ENCODE data around the gene TMEM121B. TPM values are rescaled to one million over a fixed set of nuclear protein-coding genes. Genes with fewer than 3 reads are reported as not detected.

The TMEM121B gene
- 1 to 10 TPM in 1 of 2 donors, under 1 TPM in 1; 0.55 to 1.1 TPM for total RNA-seq

- Histone ChIP-seq H3K4me1 (peaks cover 0 to 26% of the 10 kb centered on the region in 2 donors), H3K9me3 (no peaks in the 10 kb centered on the region), H3K27ac (peak within 1 kb of the TSS; percentile 64 to 66), H3K27me3 (peaks cover 0 to 2% of the 10 kb centered on the region in 2 donors), H3K4me3 (peak within 1 kb of the TSS; percentile 60 to 67), H3K36me3 (no peaks in the 10 kb centered on the region)
- DNase-seq (ENCODE audit: low spot score): peak; percentile 67
- TF ChIP-seq CTCF (IDR thresholded peaks at IDR 0.05): no peak
Observed at GRCh38 chr22:17121233-17122195, at the start of gene TMEM121B. TMEM121B (minus strand) TSS chr22:17121360; CDS start chr22:17121127, 233 bp downstream.

GRCh38 chr22:17167486-17167885, 46.3 kb upstream of the TMEM121B start:
- no peaks in the 10 kb centered on the region for H3K9me3 ChIP-seq
- peaks cover 0 to 17% of the 10 kb centered on the region in 2 donors for H3K4me1 ChIP-seq
- no peak overlapping the region for H3K4me3 ChIP-seq
- H3K36me3 ChIP-seq: no peaks in the 10 kb centered on the region
- no peak for TF ChIP-seq CTCF (IDR thresholded peaks at IDR 0.05)
- H3K27ac ChIP-seq: peak overlapping the region in 1 of 2 donors; percentile 42
- no peaks in the 10 kb centered on the region for H3K27me3 ChIP-seq
- no peak for DNase-seq (ENCODE audit: low spot score)

GRCh38 chr22:17164392-17165024, 43.3 kb upstream of the TMEM121B start:
- no peak for DNase-seq (ENCODE audit: low spot score)
- no peaks in the 10 kb centered on the region for H3K36me3 ChIP-seq
- TF ChIP-seq CTCF (IDR thresholded peaks at IDR 0.05): no peak
- no peak overlapping the region for H3K27ac ChIP-seq
- H3K27me3 ChIP-seq: no peaks in the 10 kb centered on the region
- H3K4me1 ChIP-seq: peaks cover 0 to 19% of the 10 kb centered on the region in 2 donors
- no peaks in the 10 kb centered on the region for H3K9me3 ChIP-seq
- no peak overlapping the region for H3K4me3 ChIP-seq

- TF ChIP-seq CTCF (IDR thresholded peaks at IDR 0.05): no peak
- H3K36me3 ChIP-seq: no peaks in the 10 kb centered on the region
- H3K9me3 ChIP-seq: no peaks in the 10 kb centered on the region
- DNase-seq (ENCODE audit: low spot score): no peak
- no peaks in the 10 kb centered on the region for H3K27me3 ChIP-seq
- no peak overlapping the region for H3K27ac ChIP-seq
- H3K4me3 ChIP-seq: no peak overlapping the region
- peaks cover 0 to 28% of the 10 kb centered on the region in 2 donors for H3K4me1 ChIP-seq
Observed at GRCh38 chr22:17162731-17163130, 41.6 kb upstream of the TMEM121B start.

GRCh38 chr22:17161991-17162390, 40.8 kb upstream of the TMEM121B start:
- Histone ChIP-seq H3K4me1 (peaks cover 0 to 28% of the 10 kb centered on the region in 2 donors), H3K36me3 (no peaks in the 10 kb centered on the region), H3K27me3 (no peaks in the 10 kb centered on the region), H3K27ac (no peak overlapping the region), H3K4me3 (no peak overlapping the region), H3K9me3 (no peaks in the 10 kb centered on the region)
- DNase-seq (ENCODE audit: low spot score): no peak
- TF ChIP-seq CTCF (IDR thresholded peaks at IDR 0.05): no peak
